HG03565 (cell line): ENCODE data around the gene LYL1.

Source experiments
- ATAC-seq: cut with Tn5 transposase; IDR thresholded peaks from one replicate; pipeline ENCODE4 v1.9.1; 2021; ENCODE audit warnings: mild to moderate bottlenecking, moderate library complexity; ENCODE audit not compliant: unreplicated experiment

The LYL1 gene

DNA sequence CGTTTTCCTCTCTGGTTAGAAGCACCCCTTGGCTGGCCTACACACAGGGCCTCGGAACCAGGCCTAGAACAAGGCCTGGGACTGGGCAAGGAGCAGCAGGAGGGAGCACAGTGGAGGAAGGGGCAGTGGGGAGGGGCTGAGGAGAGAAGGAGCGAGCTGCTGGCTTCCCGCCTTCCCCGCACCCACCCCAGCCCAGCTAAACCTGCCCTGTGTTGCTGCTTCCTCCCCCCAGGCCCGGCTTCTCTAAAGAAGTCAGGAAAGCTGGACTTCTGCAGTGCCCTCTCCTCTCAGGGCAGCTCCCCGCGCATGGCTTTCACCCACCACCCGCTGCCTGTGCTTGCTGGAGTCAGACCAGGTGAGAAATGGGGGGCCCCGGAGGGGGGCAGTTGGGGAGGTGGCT, 24.3 kb downstream of the LYL1 start:
- ATAC-seq = no peak

DNA sequence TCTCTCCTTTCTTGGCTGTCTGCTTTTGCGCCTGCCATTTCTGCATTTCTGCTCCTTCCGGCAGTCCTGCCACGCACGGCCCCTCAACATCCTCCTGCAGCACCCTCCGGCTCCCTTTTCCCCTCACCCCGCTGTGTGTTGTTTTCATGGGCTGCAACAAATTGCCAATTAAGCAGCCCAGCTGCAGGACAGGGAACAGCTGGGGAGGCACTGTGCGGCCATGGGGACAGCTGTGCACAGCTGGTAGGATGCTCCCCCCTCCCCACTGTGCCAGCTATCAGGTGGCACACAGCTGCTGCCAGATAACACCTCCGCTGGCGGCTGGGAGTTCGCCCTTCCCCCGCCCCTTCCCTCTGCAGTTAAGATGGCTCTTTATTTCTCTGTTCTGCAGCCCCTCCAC, 25.4 kb downstream of the LYL1 start:
- no peak for ATAC-seq

DNA sequence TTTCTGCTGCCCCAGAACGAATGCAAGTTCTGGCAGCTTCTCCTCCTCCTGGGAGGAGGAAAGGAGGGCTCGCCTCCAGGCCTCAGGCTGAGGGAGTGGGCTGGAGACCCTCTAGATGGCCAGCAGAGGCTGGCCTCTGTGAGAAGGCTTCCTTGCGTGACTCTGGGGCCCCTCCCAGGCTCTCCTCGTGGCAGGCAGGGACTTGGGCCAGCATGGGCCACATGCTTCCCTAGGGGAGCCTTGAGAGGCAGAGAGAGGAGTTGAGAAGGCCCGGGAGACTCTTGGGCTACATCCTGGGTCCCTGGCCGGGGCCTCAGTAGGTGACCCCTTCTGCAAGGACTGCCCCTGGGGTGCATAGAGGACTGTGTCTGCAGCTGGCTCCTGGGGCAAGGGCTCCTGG, 25.9 kb downstream of the LYL1 start:
- ATAC-seq = no peak

DNA sequence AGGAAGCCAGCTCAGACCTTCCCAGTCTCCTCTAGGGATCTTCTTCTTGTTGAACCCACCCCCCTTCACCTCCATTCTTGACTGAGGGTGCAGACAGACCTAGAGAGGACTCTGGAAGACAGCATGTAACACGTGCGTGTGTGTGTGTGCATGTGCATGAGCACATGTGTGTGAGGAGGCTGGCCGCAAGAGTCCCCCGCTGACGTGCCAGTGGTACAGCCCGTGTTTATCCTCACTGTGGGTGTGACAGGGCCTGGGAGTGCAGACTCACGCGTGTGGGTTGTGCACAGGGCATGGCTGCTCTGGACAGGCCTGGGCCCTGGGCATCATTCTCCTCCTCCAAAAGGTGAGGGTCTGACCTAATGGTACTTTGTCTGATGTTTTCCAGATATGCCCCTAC, 26.3 kb downstream of the LYL1 start:
- ATAC-seq = no peak

GRCh38 chr19:13074378-13074777, 28.3 kb downstream of the LYL1 start:
- no peak for ATAC-seq

- ATAC-seq = no peak
Observed at GRCh38 chr19:13073263-13073662, 29.4 kb downstream of the LYL1 start.

DNA sequence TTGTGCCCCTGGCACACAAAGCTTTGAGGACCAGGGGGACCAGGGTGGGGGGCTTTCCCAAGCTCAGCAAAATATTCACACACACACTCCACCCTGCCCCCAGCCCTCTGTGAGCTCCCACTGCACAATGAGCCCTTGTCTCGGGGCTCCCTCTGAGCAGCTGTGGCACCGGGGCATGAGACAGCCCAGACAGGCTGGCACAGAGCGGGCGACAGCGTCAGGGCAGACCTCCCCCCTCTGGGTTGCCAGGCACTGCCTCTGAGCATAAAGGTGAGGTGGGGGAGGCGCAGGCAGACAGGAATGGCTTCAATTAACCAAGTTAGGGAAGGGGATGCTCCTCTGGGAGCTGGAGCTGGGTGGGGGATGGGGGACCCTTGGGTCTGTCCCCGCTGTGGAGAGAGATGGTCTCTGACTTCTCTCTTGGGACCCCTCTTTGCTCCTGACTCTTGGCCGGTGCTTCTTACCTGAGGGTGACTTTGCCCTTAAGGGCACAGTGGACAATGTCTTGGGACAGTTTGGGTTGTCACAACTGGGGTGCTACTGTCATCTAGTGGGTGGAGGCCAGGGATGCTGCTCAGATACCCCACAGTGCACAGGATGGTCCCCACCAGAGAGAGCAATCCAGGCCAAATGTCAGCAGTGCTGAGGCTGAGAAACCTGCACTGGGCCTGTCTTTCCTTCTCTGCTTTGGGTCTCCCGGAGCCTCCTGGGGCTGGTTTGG, 30.3 kb downstream of the LYL1 start:
- no peak for ATAC-seq

DNA sequence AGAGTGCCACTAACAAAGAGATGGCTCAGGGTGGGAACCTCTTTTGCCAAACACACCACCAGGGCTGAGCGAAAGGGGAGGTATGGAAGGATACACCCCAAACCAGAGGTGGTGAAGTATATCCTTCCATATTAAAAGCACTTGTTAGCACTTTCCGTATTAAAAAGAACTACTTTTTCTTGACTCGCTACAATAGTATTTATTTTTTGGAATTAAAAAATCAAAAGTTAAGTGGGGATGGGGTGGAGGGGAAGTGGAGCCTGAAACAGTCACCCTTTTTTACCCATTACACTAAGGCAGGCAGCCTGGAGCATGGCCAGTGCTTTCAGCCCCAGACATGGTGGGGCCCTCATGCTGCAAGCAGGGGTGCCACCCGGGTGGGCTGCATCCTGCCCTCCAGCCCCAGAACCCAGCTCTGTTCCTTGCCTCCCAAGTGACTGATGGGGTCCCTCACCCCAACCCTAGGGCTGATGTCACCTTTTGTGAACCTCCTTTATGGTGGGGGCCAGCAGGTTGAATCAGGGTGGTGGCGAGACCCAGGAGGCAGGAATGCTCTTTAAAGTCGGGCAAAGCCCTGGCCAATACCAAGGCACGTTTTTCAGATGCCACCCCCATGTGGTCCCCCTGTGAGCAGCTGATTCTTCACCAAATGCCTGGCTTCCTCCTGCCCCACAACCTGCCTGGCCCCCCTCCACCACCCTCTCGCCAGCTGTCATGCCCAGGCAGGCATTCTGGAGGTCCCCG, 31.0 kb downstream of the LYL1 start:
- ATAC-seq = no peak

DNA sequence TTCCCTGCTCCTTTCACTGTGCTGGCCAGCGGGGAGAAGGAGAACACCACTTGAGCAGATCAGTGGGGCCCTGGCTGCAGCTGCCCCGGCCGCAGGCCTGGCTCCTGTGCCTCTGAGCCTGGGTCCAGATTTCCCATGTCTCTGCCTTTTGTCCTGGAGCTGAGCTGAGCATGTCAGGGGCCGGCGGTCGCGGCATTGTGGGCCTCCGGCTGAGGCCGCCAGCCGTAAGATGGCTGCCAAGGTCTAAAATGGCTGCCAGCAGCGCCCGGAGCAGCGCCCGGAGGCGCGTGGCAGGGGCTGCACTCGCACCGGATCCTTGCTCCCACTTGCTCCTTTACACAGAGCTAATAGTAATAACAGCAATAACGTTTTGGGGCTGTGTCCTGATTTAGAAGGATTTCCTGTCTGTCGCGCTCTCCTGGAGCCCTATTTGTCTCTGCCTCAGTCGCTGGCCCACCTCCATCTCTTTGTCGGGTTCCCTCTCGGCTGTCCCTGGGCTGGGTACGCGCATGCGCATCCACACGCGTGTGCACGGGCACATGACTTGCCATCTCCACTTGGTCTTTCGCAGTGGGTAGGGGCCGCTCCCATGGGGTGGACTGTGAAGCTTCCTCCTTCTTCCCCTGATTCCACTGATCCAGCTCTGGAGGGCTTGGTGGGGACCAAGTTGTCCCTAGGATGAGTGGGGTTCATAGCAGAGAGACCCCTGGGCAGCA, 32.1 kb downstream of the LYL1 start:
- no peak for ATAC-seq

DNA sequence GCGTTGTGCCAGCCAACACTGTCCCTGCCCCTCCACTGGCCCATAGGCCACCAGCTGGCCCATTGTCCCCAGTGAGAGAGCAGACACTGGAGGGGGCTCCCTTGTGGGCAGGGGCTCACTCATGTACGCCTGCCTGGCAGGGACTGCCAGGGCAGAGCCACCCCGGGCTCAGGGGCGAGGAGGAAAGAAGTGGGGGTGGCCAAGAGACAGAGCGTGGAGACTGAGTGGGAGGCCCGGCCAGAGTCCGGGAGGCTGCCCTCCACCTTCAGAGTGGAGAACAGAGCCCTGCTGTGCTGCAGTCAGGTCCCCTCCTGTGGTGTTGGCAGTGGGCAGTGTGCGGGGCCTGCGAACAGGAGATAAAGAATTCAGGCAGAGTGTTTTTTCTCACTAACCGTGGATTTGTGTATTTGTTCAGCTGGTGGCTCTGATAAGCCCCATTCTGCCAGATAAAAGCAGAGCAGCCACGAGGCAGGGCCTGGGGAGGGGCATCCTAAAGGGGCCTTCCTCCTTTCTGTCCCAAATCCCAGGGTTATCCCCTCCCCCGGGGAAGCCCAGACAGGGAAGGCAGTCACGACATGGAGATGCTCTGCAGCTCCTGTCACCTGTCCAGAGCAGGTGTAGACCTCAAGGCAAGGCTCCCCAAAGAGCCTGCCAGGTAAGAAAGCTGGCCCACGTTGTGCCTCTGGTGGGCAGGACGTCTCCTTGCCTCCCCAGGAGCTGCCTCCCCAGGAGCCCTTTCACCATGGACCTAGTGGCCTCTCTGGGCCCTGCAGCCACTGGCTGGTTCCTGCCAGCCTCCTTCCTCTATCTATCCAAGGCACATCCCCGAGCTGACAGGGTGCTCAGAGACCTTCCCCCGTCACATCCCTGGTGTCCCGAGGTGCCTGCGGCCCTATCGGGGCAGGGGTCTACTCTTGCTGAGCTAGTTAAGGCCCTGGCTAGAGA, 33.0 kb downstream of the LYL1 start:
- no peak for ATAC-seq

GRCh38 chr19:13068085-13068846, 34.4 kb downstream of the LYL1 start:
- ATAC-seq = no peak

- ATAC-seq = no peak
Observed at GRCh38 chr19:13066933-13067807, 35.5 kb downstream of the LYL1 start.

- ATAC-seq = no peak
Observed at GRCh38 chr19:13066226-13066625, 36.4 kb downstream of the LYL1 start.

GRCh38 chr19:13064092-13064489, 38.6 kb downstream of the LYL1 start:
- no peak for ATAC-seq

DNA sequence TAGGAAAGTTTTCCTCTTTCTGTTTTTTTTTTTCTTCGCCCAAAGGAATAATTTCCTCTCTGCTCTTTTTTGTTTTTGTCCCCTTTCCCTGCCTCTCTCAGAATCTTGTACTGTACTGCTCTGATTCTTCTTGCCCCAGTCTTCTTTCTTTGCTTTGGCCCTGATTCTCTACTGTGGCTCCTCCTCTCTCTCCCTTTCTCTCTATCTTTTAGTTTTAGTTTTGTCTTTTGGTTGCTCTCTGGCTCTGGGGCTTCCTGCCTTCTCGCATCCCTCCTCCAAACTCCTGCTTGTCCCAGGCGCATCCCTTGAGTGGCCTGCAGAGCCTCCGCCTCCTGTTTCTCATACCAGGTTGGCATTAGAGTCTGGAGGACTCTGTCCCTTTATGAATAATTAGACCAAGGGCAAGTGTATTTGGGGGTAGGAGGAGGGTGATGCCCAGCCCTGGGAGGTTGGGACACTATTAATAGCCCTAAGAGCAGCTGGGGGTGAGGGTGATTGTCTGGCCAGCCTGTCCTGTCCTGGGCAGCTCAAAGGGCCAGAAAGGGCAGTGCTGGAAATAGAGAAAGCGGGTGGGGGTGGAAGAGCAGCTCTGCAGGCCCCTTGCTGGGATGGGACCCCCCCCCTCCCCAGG, 39.1 kb downstream of the LYL1 start:
- no peak for ATAC-seq

DNA sequence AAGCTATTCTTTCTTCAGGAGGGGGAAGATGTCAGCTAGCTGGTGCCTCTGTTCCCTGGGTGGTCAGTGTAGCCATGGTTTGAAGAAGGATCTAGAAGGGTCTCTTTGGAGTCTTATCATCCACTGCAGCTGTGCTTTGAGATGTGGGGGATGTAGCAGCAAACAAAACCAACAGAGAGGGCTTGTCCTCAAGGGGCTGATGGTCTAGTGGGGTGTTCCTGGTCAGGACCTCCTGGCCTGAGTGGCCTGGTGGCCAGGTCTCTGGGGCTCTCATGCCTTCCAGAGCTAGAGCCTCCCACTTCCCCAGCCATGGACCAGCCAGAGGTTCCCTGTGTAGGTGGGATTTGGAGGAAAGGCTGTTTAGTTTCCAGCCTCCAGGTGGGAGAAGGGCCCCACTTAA, 40.3 kb downstream of the LYL1 start:
- ATAC-seq = no peak

GRCh38 chr19:13060964-13061927, 41.4 kb downstream of the LYL1 start:
- peak; percentile 56 for ATAC-seq
